Epithelial cell of alveolus of lung (primary cell): Measurements from ENCODE around the gene FAM167B. TPM values are rescaled to one million over a fixed set of nuclear protein-coding genes. Genes with fewer than 3 reads are reported as not detected.

Experiments used
- total RNA-seq: library from RNA; depleted of rRNA; stranded (reverse); fragments of >200 nt; gene quantifications from 2 replicates; pipeline ENCODE4 v1.2.1, GENCODE V29; 2015

The FAM167B gene
- total RNA-seq = 0.40 TPM in 1 of 2 replicates, not detected in the other

GRCh38 chr1:32246888-32247273 is at the start of gene FAM167B:
FAM167B (plus strand) TSS chr1:32247222; CDS start chr1:32247422, 200 bp downstream.

GRCh38 chr1:32200226-32201010 is 46.6 kb upstream of the FAM167B start, which contains the start of gene CCDC28B:
CCDC28B (plus strand) TSS chr1:32200595; CDS start chr1:32201936, 1,341 bp downstream.

DNA sequence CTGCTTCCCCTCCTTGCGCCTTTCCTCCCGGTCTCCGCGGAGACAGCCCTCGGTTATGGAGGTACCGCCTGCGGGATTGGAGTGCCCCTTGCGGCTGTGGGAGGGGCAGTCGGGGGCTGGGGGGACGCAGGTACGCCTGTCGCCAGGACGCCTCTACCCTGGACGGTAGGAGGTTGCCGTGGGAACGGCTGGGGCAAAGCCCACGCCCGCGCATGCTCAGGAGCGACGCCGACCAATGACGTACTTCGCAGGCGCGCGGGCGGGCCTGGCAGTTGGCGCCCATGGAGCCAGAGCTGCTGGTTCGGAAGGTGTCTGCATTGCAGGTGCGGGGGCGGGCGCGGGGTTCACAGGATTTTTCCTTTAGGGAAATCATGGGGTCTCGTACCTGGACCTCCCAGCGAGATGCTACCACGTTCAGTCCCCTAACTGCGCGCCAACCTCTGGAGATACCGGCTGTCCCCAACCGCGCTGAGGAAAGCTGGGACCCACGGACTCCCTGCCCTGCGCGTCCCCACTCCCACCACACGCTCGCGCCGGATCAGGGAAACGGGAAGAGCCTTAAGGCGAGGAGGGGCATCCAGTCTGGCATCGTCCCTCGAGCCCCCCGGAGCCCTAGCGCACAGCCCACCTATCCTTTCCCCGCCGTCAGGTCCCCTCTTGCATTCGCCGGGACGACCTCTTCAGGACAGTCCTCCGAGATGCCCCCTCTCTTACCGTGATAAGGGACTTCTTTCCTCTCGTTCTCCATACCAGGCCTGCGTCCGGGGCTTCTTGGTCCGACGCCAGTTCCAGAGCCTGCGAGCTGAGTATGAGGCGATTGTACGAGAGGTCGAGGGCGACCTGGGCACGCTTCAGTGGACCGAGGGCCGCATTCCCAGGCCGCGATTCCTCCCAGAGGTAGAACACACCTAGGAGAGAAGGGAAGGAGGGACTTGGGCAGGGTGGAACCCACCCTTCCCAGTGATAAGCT is 41.3 kb upstream of the FAM167B start, which contains the start of gene IQCC:
IQCC (plus strand) TSS at position 271 of the 970 bp plus-strand sequence; CDS start at position 282, 11 bp downstream.

DNA sequence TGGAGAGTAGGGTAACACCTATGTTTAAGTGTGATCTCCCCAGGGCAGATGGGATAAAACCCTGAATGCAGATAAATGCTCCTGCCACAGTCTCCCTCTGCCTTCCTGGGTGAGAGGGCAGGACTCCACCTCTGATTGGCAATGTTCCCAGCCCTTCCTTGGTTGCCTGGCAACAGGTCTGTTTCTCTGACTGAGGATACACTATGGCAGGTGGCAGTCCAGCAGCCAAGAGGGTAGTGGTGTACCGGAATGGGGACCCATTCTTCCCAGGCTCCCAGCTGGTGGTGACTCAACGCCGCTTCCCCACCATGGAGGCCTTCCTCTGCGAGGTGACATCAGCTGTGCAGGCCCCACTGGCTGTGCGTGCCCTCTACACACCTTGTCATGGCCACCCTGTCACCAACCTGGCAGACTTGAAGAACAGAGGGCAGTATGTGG is 38.1 kb upstream of the FAM167B start, which contains the start of gene DCDC2B:
DCDC2B (plus strand) TSS at position 199 of the 438 bp plus-strand sequence; CDS start at position 204, 5 bp downstream.

GRCh38 chr1:32221980-32222755 is 24.9 kb upstream of the FAM167B start, which contains the start of the genes EIF3I and TMEM234:
EIF3I (plus strand) TSS chr1:32222407; CDS start chr1:32222442, 35 bp downstream.
TMEM234 (minus strand) TSS chr1:32222353; CDS start chr1:32222322, 31 bp downstream.

GRCh38 chr1:32250893-32251716 is 4.1 kb downstream of the FAM167B start, which contains the start of gene LCK:
LCK (plus strand) TSS chr1:32251265; CDS start chr1:32274330, 23,065 bp downstream.

GRCh38 chr1:32291708-32292538 is 44.9 kb downstream of the FAM167B start, which contains the start of gene HDAC1:
HDAC1 (plus strand) TSS chr1:32292083; CDS start chr1:32292170, 87 bp downstream.

Other genes with a start within 250 kb of the FAM167B start
- 95.3 and 161 TPM in 2 replicates for gene KHDRBS1, start 233.4 kb upstream of the FAM167B start, total RNA-seq
- gene TMEM39B, start 174.3 kb upstream of the FAM167B start, total RNA-seq = 7.0 and 10.5 TPM in 2 replicates
- gene KPNA6, start 139.2 kb upstream of the FAM167B start, total RNA-seq = 40.6 and 41.0 TPM in 2 replicates
- gene TXLNA, start 67.5 kb upstream of the FAM167B start, total RNA-seq = 54.1 and 56.9 TPM in 2 replicates
- 23.9 and 24.6 TPM in 2 replicates for gene CCDC28B, start 46.6 kb upstream of the FAM167B start, total RNA-seq
- gene IQCC, start 41.6 kb upstream of the FAM167B start, total RNA-seq = 3.2 and 4.6 TPM in 2 replicates
- gene DCDC2B, start 38.1 kb upstream of the FAM167B start, total RNA-seq = not detected in 2 replicates
- 12.4 and 20.0 TPM in 2 replicates for gene TMEM234, start 24.9 kb upstream of the FAM167B start, total RNA-seq
- 255 and 401 TPM in 2 replicates for gene EIF3I, start 24.8 kb upstream of the FAM167B start, total RNA-seq
- gene LCK, start 4.0 kb downstream of the FAM167B start, total RNA-seq = 0.65 TPM in 1 of 2 replicates, not detected in the other
- 66.1 and 120 TPM in 2 replicates for gene HDAC1, start 44.9 kb downstream of the FAM167B start, total RNA-seq
- 121 and 127 TPM in 2 replicates for gene MARCKSL1, start 89.0 kb downstream of the FAM167B start, total RNA-seq
- 1.2 and 3.1 TPM in 2 replicates for gene FAM229A, start 115.3 kb downstream of the FAM167B start, total RNA-seq
- not detected in 2 replicates for gene TSSK3, start 115.3 kb downstream of the FAM167B start, total RNA-seq
- gene BSDC1, start 147.2 kb downstream of the FAM167B start, total RNA-seq = 53.8 and 59.6 TPM in 2 replicates
- not detected in 2 replicates for gene ZBTB8B, start 217.8 kb downstream of the FAM167B start, total RNA-seq